MG63 (cell line): ENCODE results near the gene NUP188. TPM values are rescaled to one million over a fixed set of nuclear protein-coding genes. Genes with fewer than 3 reads are reported as not detected.
A peak's percentile ranks its signal among the peaks of the same experiment; 100 is the strongest.
"Not testable (repeated sequence)": the region's sequence is repeated elsewhere in the genome, so short reads cannot be mapped to it uniquely, and the experiment has no call there.

Experiments
- DNase-seq: peaks from one replicate; pipeline ENCODE4 v3.0.0-alpha.2; 2020
- H3K27me3 ChIP-seq: fragments of 250-450 bp; sonication (Bioruptor Pico); 2 replicates; pipeline ENCODE4 v1.5.1; 2020; ENCODE audit warnings: mild to moderate bottlenecking, moderate library complexity
- H3K36me3 ChIP-seq: fragments of 250-450 bp; sonication (Bioruptor Pico); 2 replicates; pipeline ENCODE4 v1.5.1; 2020; ENCODE audit warnings: mild to moderate bottlenecking, moderate library complexity
- H3K4me3 ChIP-seq: fragments of 250-450 bp; sonication (Bioruptor Pico); 2 replicates; pipeline ENCODE4 v1.5.1; 2020; ENCODE audit warnings: mild to moderate bottlenecking, moderate library complexity
- H3K9me3 ChIP-seq: fragments of 250-450 bp; sonication (Bioruptor Pico); 2 replicates; pipeline ENCODE4 v1.5.1; 2020; ENCODE audit warnings: mild to moderate bottlenecking, moderate library complexity
- total RNA-seq: library from RNA; depleted of rRNA; stranded (reverse); fragments of >200 nt; shearing (Covaris generic); gene quantifications from 2 replicates; pipeline ENCODE4 v1.2.3, GENCODE V29; 2014; ENCODE audit warnings: low replicate concordance

NUP188 gene
- total RNA-seq, 1 experiment from 2014 or later, result 22.4 TPM

DNA sequence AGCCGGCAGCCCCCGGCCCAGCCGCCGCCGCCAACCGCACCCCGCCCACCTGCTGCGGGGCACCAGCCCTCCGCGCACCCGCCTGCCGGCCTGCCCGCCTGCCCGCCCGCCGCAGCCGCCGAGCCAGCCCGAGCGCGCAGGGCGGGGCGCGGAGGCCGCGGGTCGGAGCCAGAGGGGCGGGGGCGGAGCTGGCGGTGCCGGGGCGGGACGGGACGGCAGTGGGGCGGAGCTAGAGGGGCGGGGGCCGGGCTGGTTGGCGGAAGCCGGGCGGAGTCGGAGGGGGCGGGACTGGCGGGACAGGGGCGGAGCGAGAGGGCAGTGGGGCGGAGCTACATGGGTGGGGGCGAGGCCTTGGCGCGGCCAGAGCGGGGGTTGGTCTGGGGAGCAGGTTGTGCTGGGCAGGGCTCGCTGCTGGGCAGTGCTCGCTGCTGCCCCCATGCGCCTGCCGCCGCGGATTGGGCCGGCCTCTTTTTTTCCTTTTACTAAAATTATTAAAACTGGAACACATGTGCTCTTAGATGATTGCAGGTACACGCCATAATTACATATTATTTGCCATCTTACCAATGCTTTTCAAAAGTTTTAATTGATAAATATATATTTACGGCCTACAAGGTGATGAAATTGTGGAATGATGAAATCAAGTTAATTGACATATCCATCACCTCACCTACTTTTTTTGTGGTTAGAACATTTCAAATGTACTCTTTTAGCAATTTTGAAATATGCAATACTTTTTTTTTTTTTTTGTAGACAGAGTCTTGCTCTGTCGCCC, 80.9 kb downstream of the NUP188 start, which contains the start of gene SH3GLB2:
Gene SH3GLB2, minus strand, starts transcription at position 140 of the 775 bp plus-strand sequence. CDS start 177 bp downstream, outside the sequence.
- H3K4me3 ChIP-seq, result peak within 1 kb of the TSS; percentile 65
- no peaks in the 10 kb centered on the region for H3K9me3 ChIP-seq
- no peaks in the 10 kb centered on the region for H3K27me3 ChIP-seq
- no peaks in the 10 kb centered on the region for H3K36me3 ChIP-seq
- DNase-seq, result peak; percentile 88

DNA sequence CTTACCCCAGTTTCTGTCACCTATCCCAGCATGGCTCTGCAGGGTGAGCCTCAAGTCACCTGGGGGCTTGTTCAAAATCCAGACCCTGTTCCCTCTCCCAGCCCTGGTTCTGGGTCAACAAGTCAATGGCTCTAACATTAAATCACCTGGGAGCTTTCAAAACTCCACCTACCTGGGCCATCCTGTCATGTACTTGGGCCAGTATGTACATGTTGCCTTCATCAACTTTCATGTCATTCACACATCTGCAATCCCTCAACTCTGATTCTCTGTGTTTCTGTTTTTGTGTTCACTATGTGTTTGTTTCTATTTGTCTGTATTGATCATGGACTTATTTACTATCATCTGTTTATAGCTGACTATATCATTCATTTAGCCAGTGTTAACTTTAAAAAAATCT, 82.7 kb downstream of the NUP188 start:
- DNase-seq, result no peak

DNA sequence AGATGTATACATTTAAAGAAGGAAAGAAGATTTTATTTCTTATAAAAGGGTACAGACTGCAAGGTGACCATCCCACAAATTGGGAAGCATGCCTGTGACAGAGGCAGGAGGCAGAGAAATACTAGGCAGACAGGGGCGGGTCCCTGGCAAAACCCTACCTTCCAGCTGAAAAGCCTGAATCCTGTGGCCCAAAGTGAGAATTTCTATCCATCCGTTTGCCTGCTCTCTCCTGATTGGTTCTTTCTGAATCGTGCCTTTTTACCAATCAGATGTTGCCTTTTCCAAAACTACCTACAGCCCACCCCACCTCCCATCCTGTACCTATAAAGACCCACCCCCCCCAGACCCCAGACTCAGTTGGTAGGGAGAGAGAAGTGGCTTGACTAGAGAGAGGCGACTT, 84.0 kb downstream of the NUP188 start:
- no peaks in the 10 kb centered on the region for H3K9me3 ChIP-seq
- H3K36me3 ChIP-seq, result no peaks in the 10 kb centered on the region
- DNase-seq, result no peak
- H3K27me3 ChIP-seq, result no peaks in the 10 kb centered on the region
- H3K4me3 ChIP-seq, result no peak overlapping the region

More for the DNA sequence above, 82.7 kb downstream of the NUP188 start:
- Histone ChIP-seq H3K27me3 (no peaks in the 10 kb centered on the region), H3K36me3 (no peaks in the 10 kb centered on the region), H3K4me3 (no peak overlapping the region), H3K9me3 (no peaks in the 10 kb centered on the region)

DNA sequence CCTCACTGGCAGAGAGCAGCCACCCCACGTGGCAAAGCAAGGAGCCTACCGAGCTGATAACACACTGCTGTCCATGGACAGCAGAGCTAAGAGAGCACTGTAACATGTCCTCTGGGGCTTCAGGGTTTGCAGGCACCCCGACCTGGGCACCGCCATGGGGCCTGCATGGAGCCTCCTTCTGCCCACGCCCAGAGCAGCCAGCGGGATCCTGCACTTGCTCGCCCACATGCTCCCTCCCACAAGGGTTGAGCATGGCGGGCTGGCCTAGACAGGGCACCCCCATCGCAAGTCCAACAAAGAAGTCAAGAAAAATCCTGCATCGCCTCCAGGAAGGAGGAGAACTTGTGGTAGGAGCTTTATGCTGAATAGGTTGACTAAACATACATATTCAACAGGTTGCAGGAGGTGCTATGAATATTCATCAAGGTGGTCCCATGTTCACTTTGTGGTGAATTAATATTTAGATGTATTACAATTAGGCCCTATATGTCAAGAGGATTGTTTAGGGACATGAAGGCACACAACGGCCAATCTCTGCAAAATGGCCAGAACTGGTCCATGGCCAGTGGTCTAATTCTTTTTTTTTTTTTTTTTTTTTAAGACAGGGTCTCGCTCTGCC, 85.2 kb downstream of the NUP188 start:
- Histone ChIP-seq H3K36me3 (no peaks in the 10 kb centered on the region), H3K9me3 (no peaks in the 10 kb centered on the region), H3K4me3 (no peak overlapping the region), H3K27me3 (no peaks in the 10 kb centered on the region)
- no peak for DNase-seq

DNA sequence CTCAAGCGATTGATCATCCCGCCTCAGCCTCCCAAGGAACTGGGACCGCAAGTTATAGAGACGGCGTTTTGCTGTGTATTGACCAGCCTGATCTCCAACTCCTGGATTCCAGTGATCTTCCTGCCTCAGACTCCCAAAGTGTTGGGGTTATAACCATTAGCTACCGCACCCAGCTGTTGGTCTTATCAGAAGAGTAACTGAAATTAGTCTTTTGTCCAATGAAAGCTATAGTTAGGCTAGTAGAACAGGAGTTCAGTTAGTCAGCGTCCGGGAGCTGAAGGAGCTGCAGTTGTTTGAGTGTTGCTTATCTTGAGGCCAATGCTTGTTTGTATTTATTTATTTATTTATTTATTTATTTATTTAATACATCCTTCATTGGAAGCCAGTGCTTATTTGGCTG, 85.7 kb downstream of the NUP188 start:
- no peak for DNase-seq
- Histone ChIP-seq H3K27me3 (no peaks in the 10 kb centered on the region), H3K4me3 (no peak overlapping the region), H3K9me3 (no peaks in the 10 kb centered on the region), H3K36me3 (no peaks in the 10 kb centered on the region)

DNA sequence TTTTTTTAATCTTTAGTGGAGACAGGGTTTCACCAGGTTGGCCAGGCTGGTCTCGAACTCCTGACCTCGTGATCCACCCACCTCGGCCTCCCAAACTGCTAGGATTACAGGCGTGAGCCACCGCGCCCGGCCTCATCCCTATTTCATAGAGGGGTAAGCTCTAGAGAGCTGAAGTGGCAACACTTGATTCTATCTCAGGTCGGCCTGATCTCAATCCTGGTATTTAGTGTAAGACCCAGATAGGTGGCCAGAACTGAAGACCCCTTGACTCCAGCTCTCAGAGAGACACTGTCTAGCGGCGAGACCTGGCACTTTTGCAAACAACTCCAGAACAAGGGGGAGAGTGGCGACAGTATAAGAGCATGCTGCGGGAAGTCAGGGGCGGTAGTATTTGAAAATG, 88.3 kb downstream of the NUP188 start:
- H3K27me3 ChIP-seq, DNase-seq, H3K36me3 ChIP-seq, H3K9me3 ChIP-seq: not testable (repeated sequence)
- H3K4me3 ChIP-seq, result peak overlapping the region; percentile 94

DNA sequence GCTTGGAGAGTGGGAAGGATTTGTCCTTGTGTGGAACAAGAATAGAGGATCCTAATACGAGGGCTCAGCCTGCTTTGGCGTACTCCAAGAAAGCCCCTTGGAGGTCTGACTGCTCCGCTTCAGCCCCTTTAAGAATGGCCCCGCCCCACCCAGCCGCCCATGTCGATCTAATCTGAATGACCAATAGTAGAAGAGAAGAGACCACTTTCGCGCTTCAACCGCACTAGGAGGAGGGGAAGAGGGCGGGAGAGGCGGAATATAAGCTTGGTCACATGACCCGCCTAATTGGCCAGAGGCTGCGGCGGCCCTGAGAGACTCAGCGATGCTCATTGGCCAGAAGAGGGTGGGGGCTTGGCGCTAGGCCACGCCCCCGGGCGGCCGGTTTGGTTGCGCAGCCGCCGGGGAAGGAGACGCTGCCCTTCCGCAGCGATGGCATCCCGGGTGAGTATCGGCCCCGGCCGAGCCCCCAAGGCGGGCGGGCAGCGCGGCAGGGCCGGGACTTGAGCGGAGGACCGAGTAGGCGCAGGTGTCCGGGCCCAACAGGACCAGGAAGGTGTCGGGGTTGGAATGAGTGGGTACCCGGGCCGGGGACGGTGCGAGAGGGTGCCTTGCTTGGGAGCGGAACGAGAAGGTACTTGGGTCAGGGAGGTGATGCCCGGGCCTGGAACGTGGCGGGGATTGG, 88.9 kb downstream of the NUP188 start, which contains the start of gene MIGA2:
Gene MIGA2, plus strand, starts transcription at position 386 of the 682 bp plus-strand sequence. CDS start 3,969 bp downstream, outside the sequence.
- DNase-seq, result peak; percentile 98
- Histone ChIP-seq H3K36me3 (no peaks in the 10 kb centered on the region), H3K4me3 (peak within 1 kb of the TSS; percentile 94), H3K27me3 (no peaks in the 10 kb centered on the region), H3K9me3 (no peaks in the 10 kb centered on the region)

DNA sequence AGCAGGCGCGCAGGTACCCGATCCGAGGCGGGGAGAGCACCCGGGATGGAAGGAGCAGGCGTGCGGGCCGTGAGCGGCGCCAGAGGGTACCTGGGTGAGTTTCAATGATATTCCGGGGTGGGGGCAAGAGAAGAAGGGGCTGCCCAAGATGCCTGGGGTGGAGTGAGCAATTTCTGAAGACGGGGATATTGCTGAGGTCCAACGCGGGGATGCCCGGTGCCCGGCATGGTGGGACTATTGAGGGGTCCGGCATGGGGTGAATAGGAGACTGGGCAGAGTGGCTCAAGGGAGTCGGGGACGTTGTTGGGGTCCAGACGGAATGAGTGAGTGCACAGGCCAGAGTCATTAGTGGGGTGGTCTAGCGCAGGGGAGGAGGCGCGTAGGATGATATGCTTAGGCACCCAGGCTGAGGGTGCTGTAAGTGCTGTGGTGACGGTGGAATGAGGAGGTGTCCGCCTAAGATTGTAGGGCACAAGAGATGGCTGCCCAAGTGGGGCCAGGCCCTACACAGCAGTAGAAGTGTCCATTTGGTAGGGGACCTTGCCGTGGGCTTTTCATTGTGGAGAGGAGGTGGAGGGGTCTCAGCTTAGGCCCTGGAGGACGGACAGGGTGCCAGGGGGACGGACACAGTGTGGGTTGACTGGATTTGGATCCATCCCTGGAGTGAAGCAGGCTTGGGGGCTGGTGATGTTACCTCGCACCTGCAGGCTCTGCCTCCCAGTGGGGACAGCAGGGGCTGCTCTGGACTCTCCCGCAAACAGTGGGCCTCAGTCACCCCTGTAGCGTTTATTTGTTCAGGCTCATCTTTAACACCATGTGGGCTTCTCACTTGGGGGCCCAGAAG, 89.6 kb downstream of the NUP188 start:
- no peak for DNase-seq
- Histone ChIP-seq H3K4me3 (peak overlapping the region; percentile 94), H3K9me3 (no peaks in the 10 kb centered on the region), H3K36me3 (0 out of 2 replicates have a peak, but pooled peaks cover 4% of the 10 kb centered on the region), H3K27me3 (no peaks in the 10 kb centered on the region)

DNA sequence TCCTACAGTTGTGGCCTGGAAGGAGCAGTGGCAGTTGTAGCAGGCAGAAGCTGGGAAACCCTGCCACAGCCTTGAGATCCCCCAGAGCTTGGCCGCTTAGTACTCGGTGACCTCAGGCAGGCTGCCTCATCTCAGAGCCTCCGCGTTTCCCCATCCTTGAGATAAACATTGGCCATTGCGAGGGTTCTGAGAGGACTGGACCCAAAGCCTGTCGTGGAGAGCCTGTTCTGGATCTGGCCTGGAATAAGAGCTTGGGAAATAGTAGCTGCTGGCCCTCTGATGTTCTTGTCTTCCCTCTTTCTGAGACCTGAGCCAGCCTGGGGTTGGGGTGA, 90.2 kb downstream of the NUP188 start:
- H3K9me3 ChIP-seq, result no peaks in the 10 kb centered on the region
- DNase-seq, result no peak
- no peak overlapping the region for H3K4me3 ChIP-seq
- H3K27me3 ChIP-seq, result no peaks in the 10 kb centered on the region
- 0 out of 2 replicates have a peak, but pooled peaks cover 4% of the 10 kb centered on the region for H3K36me3 ChIP-seq

DNA sequence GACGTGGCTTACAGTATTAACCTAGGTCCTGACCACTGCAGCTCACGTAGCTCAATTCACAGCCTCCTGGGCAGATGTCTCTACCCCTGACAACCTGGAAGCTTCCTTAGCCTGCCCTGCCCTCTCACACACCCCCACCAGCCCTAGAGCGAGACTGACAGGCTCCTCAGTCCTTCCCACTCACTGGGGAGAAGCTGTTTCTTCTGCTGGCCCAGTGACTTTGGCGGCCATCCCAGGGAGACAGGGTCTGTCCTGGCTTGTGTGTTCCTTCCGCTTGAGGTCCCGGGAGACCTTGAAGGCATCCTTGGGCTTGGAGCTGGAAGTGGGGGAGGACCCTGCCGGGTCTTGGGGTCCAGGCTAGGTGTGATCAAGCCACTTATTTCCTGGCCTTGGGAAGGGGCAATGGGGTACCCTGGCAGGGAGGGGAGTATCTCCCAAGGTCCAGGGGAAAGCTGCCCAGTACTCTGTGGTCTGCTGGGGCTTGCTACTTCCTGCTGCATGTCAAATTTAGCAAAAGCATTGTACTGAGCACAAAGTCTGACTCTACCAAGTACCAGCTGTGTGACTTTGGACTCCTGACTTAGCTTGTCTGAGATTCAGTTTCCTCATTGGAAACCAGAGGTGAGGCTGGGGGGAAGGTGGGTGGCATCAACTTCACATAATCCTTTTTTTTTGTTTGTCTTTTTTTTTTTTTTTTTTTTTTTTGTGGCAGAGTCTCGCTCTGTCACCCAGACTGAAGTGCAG, 90.8 kb downstream of the NUP188 start:
- DNase-seq, result no peak
- Histone ChIP-seq H3K9me3 (no peaks in the 10 kb centered on the region), H3K36me3 (0 out of 2 replicates have a peak, but pooled peaks cover 4% of the 10 kb centered on the region), H3K27me3 (no peaks in the 10 kb centered on the region), H3K4me3 (no peak overlapping the region)

DNA sequence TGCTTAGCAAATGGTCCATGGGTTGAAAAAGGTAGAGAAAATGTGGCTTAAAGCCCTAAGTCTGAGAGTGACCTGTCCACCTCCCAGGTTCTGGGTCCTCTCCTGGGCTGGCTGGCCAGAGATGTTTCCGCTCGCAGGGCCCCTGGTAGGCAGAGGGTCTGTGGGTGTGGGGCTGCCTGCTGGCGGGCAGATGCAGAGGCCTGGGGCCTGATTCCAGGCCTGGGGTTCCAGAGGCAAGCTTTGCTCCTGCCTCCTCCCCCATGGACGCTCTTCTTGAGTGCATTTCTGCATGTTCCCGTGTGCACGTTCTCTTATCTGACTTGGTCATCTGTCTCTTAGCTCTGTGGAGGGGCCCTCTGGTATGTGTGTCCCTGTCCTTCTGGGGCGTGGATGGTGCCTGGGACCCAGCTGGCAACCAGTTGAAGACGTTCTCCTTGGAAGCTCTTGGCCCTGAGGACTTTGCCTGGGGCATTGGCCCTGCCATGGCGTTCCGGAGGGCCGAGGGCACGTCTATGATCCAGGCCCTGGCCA, 92.7 kb downstream of the NUP188 start:
- Histone ChIP-seq H3K4me3 (no peak overlapping the region), H3K9me3 (no peaks in the 10 kb centered on the region), H3K27me3 (no peaks in the 10 kb centered on the region), H3K36me3 (0 out of 2 replicates have a peak, but pooled peaks cover 4% of the 10 kb centered on the region)
- no peak for DNase-seq

DNA sequence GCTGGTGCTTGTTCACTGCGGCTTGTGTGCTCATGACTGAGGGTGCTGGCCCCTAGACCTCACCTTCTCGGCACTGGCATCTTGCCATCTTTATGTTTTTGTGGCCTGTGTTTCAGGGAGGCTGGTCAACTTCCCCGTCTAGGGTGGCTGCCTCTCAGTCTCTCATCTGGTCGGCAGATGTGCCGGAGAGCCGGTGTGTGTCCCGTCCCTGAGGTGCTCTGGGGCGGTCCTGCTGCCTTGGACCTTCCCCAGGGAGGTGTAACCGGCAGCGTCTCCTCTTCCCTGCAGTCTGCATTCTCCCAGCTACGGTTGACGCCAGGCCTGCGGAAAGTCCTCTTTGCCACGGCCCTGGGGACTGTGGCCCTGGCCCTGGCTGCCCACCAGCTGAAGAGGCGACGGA, 94.5 kb downstream of the NUP188 start:
- H3K27me3 ChIP-seq, result no peaks in the 10 kb centered on the region
- no peak for DNase-seq
- 0 out of 2 replicates have a peak, but pooled peaks cover 4% of the 10 kb centered on the region for H3K36me3 ChIP-seq

DNA sequence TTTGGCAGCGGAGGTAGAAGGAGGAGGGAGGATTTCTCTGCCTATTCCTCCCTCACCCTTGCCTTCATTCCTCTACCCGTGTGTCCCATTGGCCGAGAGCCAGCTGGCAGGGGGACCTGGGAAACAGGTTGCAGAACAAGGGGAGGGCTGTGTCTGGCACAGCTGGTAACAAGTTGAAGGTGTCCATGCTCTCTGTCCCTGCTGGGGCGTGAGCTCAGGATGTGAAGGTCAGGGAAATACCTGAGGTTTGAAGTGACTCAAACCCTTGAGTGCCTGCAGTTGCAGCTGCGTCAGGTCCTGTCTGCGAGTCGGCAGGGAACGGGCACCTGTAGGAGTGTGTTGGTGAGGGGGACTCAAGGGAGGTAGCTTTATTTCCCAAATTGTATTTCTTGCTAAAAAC, 105.1 kb downstream of the NUP188 start:
- Histone ChIP-seq H3K4me3 (no peak overlapping the region), H3K9me3 (no peaks in the 10 kb centered on the region), H3K27me3 (no peaks in the 10 kb centered on the region), H3K36me3 (no peaks in the 10 kb centered on the region; the same call in 1 of the 2 replicates)
- no peak for DNase-seq

More for the DNA sequence above, 94.5 kb downstream of the NUP188 start:
- H3K4me3 ChIP-seq, result no peak overlapping the region
- no peaks in the 10 kb centered on the region for H3K9me3 ChIP-seq

DNA sequence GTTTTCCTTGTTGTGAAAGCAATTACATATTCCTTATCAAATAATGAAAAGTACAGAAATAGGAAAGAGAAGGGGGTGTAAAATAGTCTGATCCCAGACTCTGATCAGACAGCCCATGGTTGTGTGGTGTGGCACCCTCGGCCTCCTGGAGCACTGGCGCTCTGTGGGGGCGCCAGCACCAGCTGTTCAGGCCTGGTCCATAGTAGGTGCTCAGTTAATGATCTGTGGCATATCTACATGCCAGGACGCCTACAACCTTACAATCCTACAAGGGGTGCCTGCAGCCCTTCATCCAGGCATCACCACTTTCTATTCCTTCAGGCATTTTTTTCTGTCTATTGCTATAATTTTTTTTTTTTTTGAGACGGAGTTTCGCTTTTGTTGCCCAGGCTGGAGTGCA, 105.5 kb downstream of the NUP188 start:
- Histone ChIP-seq H3K36me3 (no peaks in the 10 kb centered on the region; the same call in 1 of the 2 replicates), H3K9me3 (no peaks in the 10 kb centered on the region)
- no peak for DNase-seq

DNA sequence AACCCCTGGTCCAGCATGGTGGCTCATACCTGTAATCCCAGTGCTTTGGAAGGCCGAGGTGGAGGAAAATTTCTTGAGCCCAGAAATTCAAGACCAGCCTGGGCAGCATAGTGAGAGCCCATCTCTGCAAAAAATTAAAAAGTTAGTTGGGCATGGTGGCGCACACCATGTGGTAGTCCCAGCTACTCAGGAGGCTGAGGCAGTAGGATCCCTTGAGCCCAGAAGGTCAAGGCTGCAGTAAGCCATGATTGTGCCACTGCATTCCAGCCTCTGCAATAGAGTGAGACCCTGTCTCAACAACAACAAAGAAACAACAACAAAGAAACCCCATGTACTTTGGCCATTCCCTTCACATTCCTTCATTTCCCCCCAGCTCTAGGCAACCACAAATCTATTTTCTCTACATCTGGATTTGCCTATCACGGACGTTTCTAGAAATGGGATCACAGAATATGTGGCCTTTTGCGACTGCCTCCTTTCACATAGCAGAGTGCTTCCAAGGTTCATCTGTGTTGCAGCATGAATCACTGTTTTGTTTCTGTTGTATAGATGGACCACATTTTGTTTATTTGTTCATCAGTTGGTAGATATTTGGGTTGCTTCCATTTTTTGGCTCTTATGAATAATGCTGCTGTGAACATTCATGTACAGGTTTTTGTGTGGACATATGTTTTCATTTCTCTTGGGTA, 106.8 kb downstream of the NUP188 start:
- no peak for DNase-seq
- no peak overlapping the region for H3K4me3 ChIP-seq
- H3K9me3 ChIP-seq, result no peaks in the 10 kb centered on the region
- H3K27me3 ChIP-seq, result no peaks in the 10 kb centered on the region
- H3K36me3 ChIP-seq, result no peaks in the 10 kb centered on the region; the same call in 1 of the 2 replicates

More for the DNA sequence above, 105.5 kb downstream of the NUP188 start:
- Histone ChIP-seq H3K4me3 (no peak overlapping the region), H3K27me3 (no peaks in the 10 kb centered on the region)
